Caco-2 (cell line): ENCODE measurements around the gene TRIM54. TPM values are rescaled to one million over a fixed set of nuclear protein-coding genes. Genes with fewer than 3 reads are reported as not detected.

ENCODE experiments used
- total RNA-seq: library from RNA; stranded (reverse); gene quantifications from 2 replicates; pipeline ENCODE4 v1.2.3, GENCODE V29; 2022

The TRIM54 gene
- total RNA-seq, 1 experiment from 2014 or later: 0.25 TPM

Other genes starting within 250 kb of the TRIM54 start
- 85.0 and 85.4 TPM in 2 replicates for gene TMEM214, start 249.5 kb upstream of the TRIM54 start, total RNA-seq
- gene AGBL5, start 230.8 kb upstream of the TRIM54 start, total RNA-seq: 31.4 and 34.1 TPM in 2 replicates
- gene OST4, start 210.8 kb upstream of the TRIM54 start, total RNA-seq: 237 and 249 TPM in 2 replicates
- 0.30 and 0.43 TPM in 2 replicates for gene EMILIN1, start 203.8 kb upstream of the TRIM54 start, total RNA-seq
- 7.9 and 9.3 TPM in 2 replicates for gene KHK, start 195.7 kb upstream of the TRIM54 start, total RNA-seq
- gene CGREF1, start 163.3 kb upstream of the TRIM54 start, total RNA-seq: 4.4 and 5.0 TPM in 2 replicates
- gene ABHD1, start 158.6 kb upstream of the TRIM54 start, total RNA-seq: 0.18 and 0.23 TPM in 2 replicates
- 62.5 and 65.3 TPM in 2 replicates for gene PREB, start 147.8 kb upstream of the TRIM54 start, total RNA-seq
- gene PRR30, start 143.0 kb upstream of the TRIM54 start, total RNA-seq: not detected in 2 replicates
- gene TCF23, start 133.4 kb upstream of the TRIM54 start, total RNA-seq: not detected in 2 replicates
- gene ATRAID, start 70.4 kb upstream of the TRIM54 start, total RNA-seq: 150 and 157 TPM in 2 replicates
- 93.7 and 98.2 TPM in 2 replicates for gene SLC5A6, start 70.2 kb upstream of the TRIM54 start, total RNA-seq
- gene CAD, start 65.1 kb upstream of the TRIM54 start, total RNA-seq: 86.4 and 103 TPM in 2 replicates
- gene SLC30A3, start 19.4 kb upstream of the TRIM54 start, total RNA-seq: 3.9 and 4.3 TPM in 2 replicates
- 0.25 and 0.51 TPM in 2 replicates for gene DNAJC5G, start 7.0 kb upstream of the TRIM54 start, total RNA-seq
- gene UCN, start 26.0 kb downstream of the TRIM54 start, total RNA-seq: 0.86 TPM in 1 of 2 replicates, not detected in the other
- 43.4 and 50.6 TPM in 2 replicates for gene MPV17, start 40.7 kb downstream of the TRIM54 start, total RNA-seq
- gene GTF3C2, start 74.3 kb downstream of the TRIM54 start, total RNA-seq: 81.0 and 91.4 TPM in 2 replicates
- gene EIF2B4, start 87.9 kb downstream of the TRIM54 start, total RNA-seq: 79.7 and 91.3 TPM in 2 replicates
- 98.7 and 108 TPM in 2 replicates for gene SNX17, start 88.2 kb downstream of the TRIM54 start, total RNA-seq
- gene ZNF513, start 98.3 kb downstream of the TRIM54 start, total RNA-seq: 18.2 and 19.2 TPM in 2 replicates
- 140 and 149 TPM in 2 replicates for gene PPM1G, start 127.2 kb downstream of the TRIM54 start, total RNA-seq
- 148 and 169 TPM in 2 replicates for gene NRBP1, start 146.2 kb downstream of the TRIM54 start, total RNA-seq
- gene KRTCAP3, start 160.0 kb downstream of the TRIM54 start, total RNA-seq: 47.8 and 53.9 TPM in 2 replicates
- gene IFT172, start 207.3 kb downstream of the TRIM54 start, total RNA-seq: 17.2 and 21.9 TPM in 2 replicates
- 2.4 and 2.5 TPM in 2 replicates for gene FNDC4, start 212.8 kb downstream of the TRIM54 start, total RNA-seq
- gene GCKR, start 214.4 kb downstream of the TRIM54 start, total RNA-seq: 0.65 TPM in 1 of 2 replicates, not detected in the other